Naive thymus-derived CD4-positive, alpha-beta T cell (primary cell): ENCODE measurements around the gene FZD8. TPM values are rescaled to one million over a fixed set of nuclear protein-coding genes. Genes with fewer than 3 reads are reported as not detected.
A peak's percentile ranks its signal among the peaks of the same experiment; 100 is the strongest.
"Not testable (repeated sequence)": the region's sequence is repeated elsewhere in the genome, so short reads cannot be mapped to it uniquely, and the experiment has no call there.

ENCODE experiments used
- ATAC-seq: fragments of 150-1000 bp; cut with Tn5 transposase; 2 replicates; pipeline ENCODE4 v1.10.0; 2021; ENCODE audit warnings: mild to moderate bottlenecking, moderate library complexity
- CTCF ChIA-PET: fragments of 350-600 bp; sonication (Branson Sonifier 250); formaldehyde crosslinking; loops from one replicate; lab custom pipeline; 2021; ENCODE audit warnings: antibody characterized with exemption; lab: Charles Lee
- POLR2A ChIA-PET: fragments of 350-600 bp; sonication (Branson Sonifier 250); formaldehyde crosslinking; loops from one replicate; lab custom pipeline; 2021; ENCODE audit warnings: antibody characterized with exemption, inconsistent platforms; lab: Charles Lee
- DNase-seq, 9 donors: peaks; one replicate each; pipeline versions ENCODE4 v3.0.0 to v3.0.0-alpha.2; 2020 to 2022; ENCODE audit warnings: mixed read lengths in 1 of 9
- H3K27ac ChIP-seq: one replicate; pipeline ENCODE4 v1.7.0; 2013; ENCODE audit warnings: mild to moderate bottlenecking, low read depth, low read length, moderate library complexity
- H3K27me3 ChIP-seq, 2 donors: one replicate each; pipeline ENCODE4 v1.7.0; 2013; ENCODE audit warnings: low read length in 2 of 2, mild to moderate bottlenecking in 2 of 2, moderate library complexity in 2 of 2; ENCODE audit not compliant: control insufficient read depth in 2 of 2, insufficient read depth in 2 of 2
- H3K36me3 ChIP-seq, 3 experiments: 1 replicate in 2 of 3; 2 replicates in 1 of 3; pipeline ENCODE4 v1.7.0; 2013; ENCODE audit warnings: low read length in 3 of 3, mild to moderate bottlenecking in 3 of 3, moderate library complexity in 1 of 3; ENCODE audit not compliant: insufficient read depth in 3 of 3, control insufficient read depth in 2 of 3
- H3K4me1 ChIP-seq, 2 donors: one replicate each; pipeline ENCODE4 v1.7.0; 2013; ENCODE audit warnings: low read length in 2 of 2, mild to moderate bottlenecking in 2 of 2, moderate library complexity in 1 of 2; ENCODE audit not compliant: control insufficient read depth in 2 of 2, insufficient read depth in 2 of 2
- H3K4me3 ChIP-seq: 2 replicates; pipeline ENCODE4 v1.7.0; 2013; ENCODE audit warnings: mild to moderate bottlenecking, low read length
- H3K9me3 ChIP-seq, 3 experiments: 1 replicate in 2 of 3; 2 replicates in 1 of 3; pipeline ENCODE4 v1.7.0; 2013; ENCODE audit warnings: low read length in 3 of 3; ENCODE audit not compliant: control insufficient read depth in 2 of 3
- H3K27ac Mint-ChIP-seq, 9 donors: one replicate each; pipeline ENCODE4 v1.8.0; 2020 to 2022; ENCODE audit warnings: mixed read lengths in 9 of 9, mild to moderate bottlenecking in 8 of 9, moderate library complexity in 5 of 9, inconsistent platforms in 2 of 9
- H3K27me3 Mint-ChIP-seq, 5 donors: one replicate each; pipeline ENCODE4 v1.8.0; 2021 to 2022; ENCODE audit warnings: mixed read lengths in 5 of 5, mild to moderate bottlenecking in 1 of 5
- H3K36me3 Mint-ChIP-seq, 5 donors: one replicate each; pipeline ENCODE4 v1.8.0; 2020 to 2022; ENCODE audit warnings: mixed read lengths in 5 of 5, mild to moderate bottlenecking in 3 of 5, inconsistent platforms in 1 of 5
- H3K4me1 Mint-ChIP-seq, 7 donors: one replicate each; pipeline ENCODE4 v1.8.0; 2020 to 2022; ENCODE audit warnings: mixed read lengths in 7 of 7, mild to moderate bottlenecking in 3 of 7, inconsistent platforms in 1 of 7
- H3K4me3 Mint-ChIP-seq, 10 donors: one replicate each; pipeline ENCODE4 v1.8.0; 2020 to 2022; ENCODE audit warnings: mild to moderate bottlenecking in 10 of 10, mixed read lengths in 10 of 10, moderate library complexity in 6 of 10, inconsistent platforms in 2 of 10
- H3K9me3 Mint-ChIP-seq, 11 donors: one replicate each; pipeline ENCODE4 v1.8.0; 2020 to 2022; ENCODE audit warnings: mixed read lengths in 11 of 11, mild to moderate bottlenecking in 4 of 11, inconsistent platforms in 1 of 11, moderate library complexity in 1 of 11
- intact Hi-C, 2 donors: fragments of 100-400 bp; cut with micrococcal nuclease; formaldehyde crosslinking; loops; one replicate each; pipeline ENCODE4 v1.15.1; 2023
- polyA plus RNA-seq, 2 donors: library from polyadenylated mRNA; unstranded; fragments of 300-500 nt; fragmentation: Illumina TruSeq; gene quantifications; one replicate each; pipeline ENCODE4 v1.2.3, GENCODE V29; 2021
- total RNA-seq, 6 experiments: library from RNA in 5 of 6; stranded (reverse) in 5 of 6; gene quantifications; 1 replicate in 5 of 6; 2 replicates in 1 of 6; pipeline ENCODE4 v1.2.3 and lab custom pipeline; 2021 to 2026

The FZD8 gene
- total RNA-seq = 1 to 10 TPM in 1 of 5 experiments, under 1 TPM in 4; 0.19 to 1.7 (median 0.47) TPM
- polyA plus RNA-seq = not detected
- 2.7 reads per million, percentile 14 among the genes with 10 or more reads in this experiment for total RNA-seq (lab: John Stamatoyannopoulos, UW)

- intact Hi-C loops = loop anchor here (1.0 to 10.0 kb wide), 6 partner anchors 187 to 552 kb away; partner anchors contain the start of genes CREM (in 1 of the 2) and CUL2 (in 1 of the 2)
- Mint-ChIP-seq H3K4me3 (peak within 1 kb of the TSS; percentile 81 to 94 (median 88)), H3K36me3 (no peaks in the 10 kb centered on the region), H3K27ac (peak within 1 kb of the TSS in 5 of 9 donors; percentile 4 to 49 (median 42)), H3K27me3 (peaks cover 7 to 79% (median 26%) of the 10 kb centered on the region in 5 donors), H3K4me1 (peaks cover 9 to 42% (median 22%) of the 10 kb centered on the region in 7 donors), H3K9me3 (peaks cover 0 to 1% (median 0%) of the 10 kb centered on the region in 11 donors)
- Histone ChIP-seq H3K4me3 (peak within 1 kb of the TSS; percentile 80), H3K9me3 (no peaks in the 10 kb centered on the region), H3K36me3 (no peaks in the 10 kb centered on the region), H3K27ac (no peak within 1 kb of the TSS), H3K4me1 (peaks cover 4 to 5% of the 10 kb centered on the region in 2 donors), H3K27me3 (peaks cover 3 to 9% of the 10 kb centered on the region in 2 donors)
- ATAC-seq (peak; percentile 87), DNase-seq (peak; percentile 35 to 77 (median 58))
- CTCF ChIA-PET = no interaction called here
- POLR2A ChIA-PET = no interaction called here
Measured at GRCh38 chr10:35642035-35642792, at the start of gene FZD8. FZD8 (minus strand) TSS chr10:35642296; CDS start chr10:35641429, 867 bp downstream.

- intact Hi-C loops = no loop called here
- H3K4me3 Mint-ChIP-seq = no peak overlapping the region
- H3K27me3 ChIP-seq = no peaks in the 10 kb centered on the region
- CTCF ChIA-PET = no interaction called here
- H3K36me3 ChIP-seq = no peaks in the 10 kb centered on the region
- H3K36me3 Mint-ChIP-seq = no peaks in the 10 kb centered on the region
- H3K27ac Mint-ChIP-seq = no peak overlapping the region
- no peak overlapping the region for H3K27ac ChIP-seq
- H3K4me3 ChIP-seq = no peak overlapping the region
- no peaks in the 10 kb centered on the region for H3K4me1 ChIP-seq
- H3K9me3 ChIP-seq = no peaks in the 10 kb centered on the region
- peaks cover 0 to 1% (median 0%) of the 10 kb centered on the region in 7 donors for H3K4me1 Mint-ChIP-seq
- peaks cover 0 to 10% (median 0%) of the 10 kb centered on the region in 11 donors for H3K9me3 Mint-ChIP-seq
- peaks cover 0 to 20% (median 4%) of the 10 kb centered on the region in 5 donors for H3K27me3 Mint-ChIP-seq
- no peak for ATAC-seq
- no peak for DNase-seq
- POLR2A ChIA-PET = no interaction called here
Measured at GRCh38 chr10:35691522-35692236, 49.6 kb upstream of the FZD8 start.

GRCh38 chr10:35690534-35690933 lies 48.4 kb upstream of the FZD8 start:
- CTCF ChIA-PET = no interaction called here

GRCh38 chr10:35685858-35686257 lies 43.8 kb upstream of the FZD8 start:
- CTCF ChIA-PET, H3K27ac Mint-ChIP-seq, H3K27me3 ChIP-seq, POLR2A ChIA-PET, H3K4me3 Mint-ChIP-seq, ATAC-seq, H3K4me1 Mint-ChIP-seq, H3K36me3 Mint-ChIP-seq, DNase-seq, H3K4me3 ChIP-seq, H3K4me1 ChIP-seq, H3K36me3 ChIP-seq, H3K27ac ChIP-seq, H3K9me3 ChIP-seq, intact Hi-C loops: not testable (repeated sequence)
- peaks cover 0 to 19% (median 12%) of the 10 kb centered on the region in 5 donors for H3K27me3 Mint-ChIP-seq
- peaks cover 0 to 16% (median 2%) of the 10 kb centered on the region in 11 donors for H3K9me3 Mint-ChIP-seq

More at GRCh38 chr10:35690534-35690933, 48.4 kb upstream of the FZD8 start:
- ATAC-seq = no peak
- no peaks in the 10 kb centered on the region for H3K36me3 Mint-ChIP-seq
- DNase-seq = no peak
- H3K4me3 Mint-ChIP-seq = no peak overlapping the region
- H3K27ac Mint-ChIP-seq = no peak overlapping the region
- Histone ChIP-seq H3K27me3 (peaks cover 0 to under 1% of the 10 kb centered on the region in 2 donors), H3K4me1 (no peaks in the 10 kb centered on the region), H3K4me3 (no peak overlapping the region), H3K36me3 (no peaks in the 10 kb centered on the region), H3K27ac (no peak overlapping the region), H3K9me3 (no peaks in the 10 kb centered on the region)
- peaks cover 0 to 13% (median 4%) of the 10 kb centered on the region in 5 donors for H3K27me3 Mint-ChIP-seq
- peaks cover 0 to 1% (median 0%) of the 10 kb centered on the region in 7 donors for H3K4me1 Mint-ChIP-seq
- H3K9me3 Mint-ChIP-seq = peaks cover 0 to 10% (median 0%) of the 10 kb centered on the region in 11 donors
- intact Hi-C loops = no loop called here
- POLR2A ChIA-PET = no interaction called here

- CTCF ChIA-PET = no interaction called here
- H3K4me3 Mint-ChIP-seq = no peak overlapping the region
Measured at GRCh38 chr10:35685402-35685801, 43.3 kb upstream of the FZD8 start.

GRCh38 chr10:35684586-35684985 lies 42.5 kb upstream of the FZD8 start:
- ATAC-seq = no peak
- Mint-ChIP-seq H3K4me1 (no peaks in the 10 kb centered on the region), H3K4me3 (no peak overlapping the region), H3K27ac (no peak overlapping the region), H3K27me3 (peaks cover 0 to 12% (median 9%) of the 10 kb centered on the region in 5 donors), H3K9me3 (peaks cover 0 to 20% (median 2%) of the 10 kb centered on the region in 11 donors), H3K36me3 (no peaks in the 10 kb centered on the region)
- Histone ChIP-seq H3K4me1 (no peaks in the 10 kb centered on the region), H3K36me3 (no peaks in the 10 kb centered on the region), H3K27me3 (peaks cover 0 to 5% of the 10 kb centered on the region in 2 donors), H3K27ac (no peak overlapping the region), H3K9me3 (no peaks in the 10 kb centered on the region), H3K4me3 (no peak overlapping the region)
- POLR2A ChIA-PET = no interaction called here
- intact Hi-C loops = no loop called here
- no peak for DNase-seq
- CTCF ChIA-PET = no interaction called here

More at GRCh38 chr10:35685402-35685801, 43.3 kb upstream of the FZD8 start:
- Histone ChIP-seq H3K27me3 (peaks cover 0 to 5% of the 10 kb centered on the region in 2 donors), H3K27ac (no peak overlapping the region), H3K4me1 (no peaks in the 10 kb centered on the region), H3K36me3 (no peaks in the 10 kb centered on the region), H3K4me3 (no peak overlapping the region), H3K9me3 (no peaks in the 10 kb centered on the region)
- Mint-ChIP-seq H3K27ac (no peak overlapping the region), H3K27me3 (peaks cover 0 to 16% (median 12%) of the 10 kb centered on the region in 5 donors), H3K4me1 (peaks cover 0 to 1% (median 0%) of the 10 kb centered on the region in 7 donors), H3K9me3 (peaks cover 0 to 19% (median 2%) of the 10 kb centered on the region in 11 donors), H3K36me3 (no peaks in the 10 kb centered on the region)
- DNase-seq (no peak), ATAC-seq (no peak)
- POLR2A ChIA-PET = no interaction called here
- intact Hi-C loops = no loop called here
